Breast epithelium (tissue), 4 donors: ENCODE results near the gene KNOP1. TPM values are rescaled to one million over a fixed set of nuclear protein-coding genes. Genes with fewer than 3 reads are reported as not detected.

ENCODE experiments used
- DNase-seq, 2 donors: peaks; one replicate each; pipeline ENCODE4 v3.0.0-alpha.2; 2019; ENCODE audit warnings: low spot score in 2 of 2
- H3K27ac ChIP-seq, 2 donors: fragments of 200-600 bp; sonication (generic) in 1 of 2; one replicate each; pipeline ENCODE4 v1.5.1; 2016 to 2019; ENCODE audit warnings: mild to moderate bottlenecking in 1 of 2
- H3K27me3 ChIP-seq, 2 donors: fragments of 200-600 bp; sonication (generic) in 1 of 2; one replicate each; pipeline versions ENCODE4 v1.5.1 to v1.6.0; 2017 to 2019; ENCODE audit warnings: control low read depth in 1 of 2, mild to moderate bottlenecking in 1 of 2
- H3K36me3 ChIP-seq: fragments of 200-600 bp; one replicate; pipeline ENCODE4 v1.5.1; 2019
- H3K4me1 ChIP-seq, 2 donors: fragments of 200-600 bp; sonication (generic); one replicate each; pipeline ENCODE4 v1.5.1; 2016 to 2019; ENCODE audit warnings: control low read depth in 1 of 2
- H3K4me3 ChIP-seq, 3 donors: fragments of 200-600 bp; sonication (generic); 1 replicate in 2 of 3; 2 replicates in 1 of 3; pipeline ENCODE4 v1.5.1; 2016 to 2019; ENCODE audit warnings: mild to moderate bottlenecking in 3 of 3, moderate library complexity in 2 of 3
- H3K9me3 ChIP-seq, 2 donors: fragments of 200-600 bp; sonication (generic) in 1 of 2; one replicate each; pipeline ENCODE4 v1.5.1; 2016 to 2019; ENCODE audit warnings: control low read depth in 1 of 2
- POLR2A ChIP-seq: fragments of 450-650 bp; IDR thresholded peaks from one replicate; pipeline ENCODE4 v1.6.1; 2016; ENCODE audit warnings: antibody characterized with exemption, mild to moderate bottlenecking, moderate library complexity
- POLR2AphosphoS5 ChIP-seq, 3 donors: sonication (generic); formaldehyde crosslinking; IDR thresholded peaks; one replicate each; pipeline ENCODE4 v1.6.1; 2017; ENCODE audit warnings: antibody characterized with exemption in 3 of 3
- intact Hi-C: fragments of 100-400 bp; cut with DNase I; formaldehyde crosslinking; loops from one replicate; pipeline ENCODE4 v1.15.1; 2023; ENCODE audit warnings: low total_unique reads
- total RNA-seq, 3 donors: library from RNA; depleted of rRNA; stranded (reverse); fragments of >200 nt; gene quantifications; one replicate each; pipeline ENCODE4 v1.1.0, GENCODE V29; 2016
- TF ChIP-seq, protein P1 (sequence below), 3 donors: fragments of 450-650 bp; IDR thresholded peaks; one replicate each; pipeline ENCODE4 v1.5.1; 2016 to 2017; ENCODE audit warnings: antibody characterized with exemption in 3 of 3, mild to moderate bottlenecking in 3 of 3, moderate library complexity in 3 of 3

Gene KNOP1
- total RNA-seq, 3 donors from 2014 or later, result 12.3 to 15.4 (median 13.0) TPM

DNA sequence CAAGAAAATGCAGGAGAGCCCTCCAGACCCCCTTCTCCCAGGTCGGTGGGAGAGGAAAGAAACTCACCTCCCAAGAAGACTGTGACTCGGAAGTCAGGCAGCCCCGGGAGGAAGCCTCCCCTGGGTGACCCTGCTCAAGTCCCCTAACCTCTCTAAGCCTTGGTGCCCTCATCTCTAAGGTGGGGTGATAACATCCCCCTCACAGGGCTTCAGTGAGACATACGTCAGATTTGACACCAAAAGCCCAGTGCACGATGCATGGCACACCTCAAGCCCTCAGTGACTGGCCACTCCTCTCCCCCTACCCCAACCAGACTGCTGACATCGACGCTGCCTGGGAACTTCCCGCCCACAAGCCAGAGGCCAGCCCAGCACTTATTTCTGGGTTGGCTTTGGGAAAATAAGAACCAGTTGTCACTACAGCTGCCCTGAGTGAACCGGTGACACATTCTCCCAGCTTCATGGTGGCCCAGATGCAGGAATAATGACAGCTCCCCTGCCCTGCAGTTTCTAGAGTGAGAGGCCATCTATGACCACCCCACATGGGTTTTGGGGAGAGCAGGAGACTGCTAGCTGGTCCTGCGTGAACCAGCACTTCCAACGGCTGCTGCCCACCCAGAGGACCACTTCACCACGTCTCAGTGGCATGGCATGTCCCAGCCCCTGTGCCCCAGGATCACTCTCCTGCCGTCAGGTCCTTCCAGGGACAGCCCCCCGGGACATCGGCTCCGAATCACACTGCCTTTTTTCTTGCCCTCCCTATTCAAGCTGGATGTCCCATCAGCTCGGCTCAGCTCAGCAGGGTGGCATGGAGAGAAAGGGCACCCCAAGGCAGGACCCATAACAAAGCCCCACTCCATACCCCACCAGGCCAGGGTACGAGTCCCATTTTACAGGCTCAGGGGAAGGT, 9.5 kb downstream of the KNOP1 start:
- H3K36me3 ChIP-seq, result no peaks in the 10 kb centered on the region
- no peaks in the 10 kb centered on the region for H3K27me3 ChIP-seq
- no peak for TF ChIP-seq POLR2AphosphoS5 (IDR thresholded peaks at IDR 0.05)
- H3K27ac ChIP-seq, result peak overlapping the region in 1 of 2 donors; percentile 52
- H3K9me3 ChIP-seq, result no peaks in the 10 kb centered on the region
- no peak overlapping the region for H3K4me3 ChIP-seq
- intact Hi-C loops, result no loop called here
- H3K4me1 ChIP-seq, result no peaks in the 10 kb centered on the region
- DNase-seq, result no peak

DNA sequence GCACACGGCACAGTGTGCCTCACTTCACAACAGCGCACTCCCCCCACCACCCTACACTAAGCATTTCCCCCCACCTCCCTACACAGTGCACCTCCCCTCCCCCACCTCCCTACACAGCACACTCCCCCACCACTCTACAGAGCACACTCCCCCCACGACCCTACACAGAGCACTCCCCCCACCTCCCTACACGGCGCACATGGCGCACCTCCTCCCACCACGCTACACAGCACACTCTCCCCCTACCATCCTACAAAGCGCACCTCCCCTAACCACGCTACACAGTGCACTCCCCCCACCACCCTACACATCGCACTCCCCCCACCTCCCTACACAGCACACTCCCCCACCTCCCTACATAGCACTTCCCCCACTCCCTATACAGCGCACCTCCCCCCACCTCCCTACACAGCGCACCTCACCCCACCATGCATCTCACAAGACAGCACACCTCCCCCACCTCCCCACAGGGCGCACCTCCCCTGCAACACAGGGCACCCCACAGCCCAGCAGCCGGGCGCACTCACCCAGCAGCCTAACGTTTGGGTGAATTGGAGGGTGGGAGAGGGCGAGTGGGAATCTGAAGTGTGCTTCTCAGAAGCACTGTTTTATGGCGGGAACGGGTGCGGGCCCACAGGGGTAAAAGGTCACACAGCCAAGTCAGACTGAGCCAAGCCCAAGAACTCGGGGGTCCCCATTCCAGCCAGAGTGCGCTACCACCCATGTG, 10.3 kb downstream of the KNOP1 start:
- intact Hi-C loops, result no loop called here

DNA sequence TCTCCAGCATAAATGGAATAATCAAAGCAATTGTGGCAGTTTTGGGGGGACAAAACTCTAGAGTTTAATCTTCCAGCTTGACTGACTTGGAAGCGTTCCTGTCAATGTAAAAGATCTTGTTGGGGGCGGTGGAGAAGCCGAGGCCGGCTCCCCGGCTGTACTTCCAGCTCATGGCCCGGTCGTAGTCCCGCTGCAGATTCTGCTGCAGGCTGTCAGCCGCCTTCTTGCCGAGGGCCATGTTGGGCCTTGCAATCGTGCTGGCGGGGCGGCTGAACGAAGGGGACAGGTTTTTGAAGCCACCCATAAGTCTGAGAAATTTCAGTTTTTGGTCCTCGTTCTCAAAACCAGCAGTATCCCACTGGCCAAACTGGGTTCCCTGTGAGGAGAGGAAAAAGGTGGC, 11.2 kb downstream of the KNOP1 start:
- no peak overlapping the region for H3K4me3 ChIP-seq
- H3K4me1 ChIP-seq, result no peaks in the 10 kb centered on the region
- H3K36me3 ChIP-seq, result no peaks in the 10 kb centered on the region
- no peak overlapping the region for H3K27ac ChIP-seq
- no peak for TF ChIP-seq POLR2AphosphoS5 (IDR thresholded peaks at IDR 0.05)
- TF ChIP-seq, protein P1, sequence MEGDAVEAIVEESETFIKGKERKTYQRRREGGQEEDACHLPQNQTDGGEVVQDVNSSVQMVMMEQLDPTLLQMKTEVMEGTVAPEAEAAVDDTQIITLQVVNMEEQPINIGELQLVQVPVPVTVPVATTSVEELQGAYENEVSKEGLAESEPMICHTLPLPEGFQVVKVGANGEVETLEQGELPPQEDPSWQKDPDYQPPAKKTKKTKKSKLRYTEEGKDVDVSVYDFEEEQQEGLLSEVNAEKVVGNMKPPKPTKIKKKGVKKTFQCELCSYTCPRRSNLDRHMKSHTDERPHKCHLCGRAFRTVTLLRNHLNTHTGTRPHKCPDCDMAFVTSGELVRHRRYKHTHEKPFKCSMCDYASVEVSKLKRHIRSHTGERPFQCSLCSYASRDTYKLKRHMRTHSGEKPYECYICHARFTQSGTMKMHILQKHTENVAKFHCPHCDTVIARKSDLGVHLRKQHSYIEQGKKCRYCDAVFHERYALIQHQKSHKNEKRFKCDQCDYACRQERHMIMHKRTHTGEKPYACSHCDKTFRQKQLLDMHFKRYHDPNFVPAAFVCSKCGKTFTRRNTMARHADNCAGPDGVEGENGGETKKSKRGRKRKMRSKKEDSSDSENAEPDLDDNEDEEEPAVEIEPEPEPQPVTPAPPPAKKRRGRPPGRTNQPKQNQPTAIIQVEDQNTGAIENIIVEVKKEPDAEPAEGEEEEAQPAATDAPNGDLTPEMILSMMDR (IDR thresholded peaks at IDR 0.05), result no peak
- TF ChIP-seq POLR2A, result no peak
- intact Hi-C loops, result no loop called here
- no peaks in the 10 kb centered on the region for H3K27me3 ChIP-seq
- no peaks in the 10 kb centered on the region for H3K9me3 ChIP-seq
- no peak for DNase-seq

More for the DNA sequence above, 10.3 kb downstream of the KNOP1 start:
- Histone ChIP-seq H3K9me3 (no peaks in the 10 kb centered on the region), H3K27me3 (no peaks in the 10 kb centered on the region), H3K4me3 (no peak overlapping the region), H3K27ac (peak overlapping the region in 1 of 2 donors; percentile 52), H3K36me3 (no peaks in the 10 kb centered on the region), H3K4me1 (no peaks in the 10 kb centered on the region)
- no peak for DNase-seq
- TF ChIP-seq, protein P1 (IDR thresholded peaks at IDR 0.05), result no peak
- TF ChIP-seq POLR2A (no peak), POLR2AphosphoS5 (IDR thresholded peaks at IDR 0.05) (no peak)

DNA sequence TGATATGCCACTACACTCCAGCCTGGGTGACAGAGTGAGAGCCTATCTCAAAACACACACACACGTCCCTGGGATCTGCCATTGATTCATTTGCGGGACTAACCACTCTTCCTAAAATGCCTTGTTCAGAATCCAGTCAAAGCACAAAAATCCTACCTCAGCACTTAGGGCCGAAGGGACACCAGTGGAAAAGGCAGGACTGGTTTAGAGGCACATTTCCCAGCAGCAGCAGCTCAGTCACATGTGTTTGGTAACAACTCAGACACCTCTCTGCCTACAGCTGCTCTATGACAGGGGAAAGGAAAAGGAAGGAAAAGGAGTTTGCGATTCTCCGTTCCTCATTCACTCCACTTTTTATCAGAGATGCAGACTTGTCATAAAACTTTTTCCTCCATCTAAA, 12.2 kb downstream of the KNOP1 start:
- Histone ChIP-seq H3K9me3 (no peaks in the 10 kb centered on the region), H3K27ac (peak overlapping the region in 1 of 2 donors; percentile 84), H3K36me3 (no peaks in the 10 kb centered on the region), H3K4me1 (no peaks in the 10 kb centered on the region), H3K27me3 (no peaks in the 10 kb centered on the region), H3K4me3 (no peak overlapping the region)
- intact Hi-C loops, result no loop called here
- no peak for DNase-seq
- TF ChIP-seq, protein P1 (IDR thresholded peaks at IDR 0.05), result no peak
- TF ChIP-seq POLR2A (no peak), POLR2AphosphoS5 (IDR thresholded peaks at IDR 0.05) (no peak)

DNA sequence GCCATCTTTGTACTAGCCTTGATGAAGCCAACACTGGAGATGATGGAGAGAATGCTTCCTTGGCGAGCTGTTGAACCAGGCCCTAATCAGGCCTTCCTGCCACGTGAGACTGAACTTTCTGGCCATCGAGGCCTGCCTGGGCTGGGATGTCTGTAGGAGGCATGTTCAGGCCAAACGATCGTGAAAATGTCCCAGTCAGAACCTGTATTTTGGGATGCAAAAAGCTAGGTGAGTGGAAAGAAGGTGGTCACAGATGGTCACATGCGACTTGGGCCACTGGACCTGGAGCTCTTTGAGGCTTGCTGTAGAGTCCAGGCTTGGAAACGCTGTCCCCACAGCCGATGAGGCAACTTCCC, 12.9 kb downstream of the KNOP1 start:
- H3K27me3 ChIP-seq, result no peaks in the 10 kb centered on the region
- peak overlapping the region; percentile 21 to 84 for H3K27ac ChIP-seq
- TF ChIP-seq, protein P1 (IDR thresholded peaks at IDR 0.05), result no peak
- TF ChIP-seq POLR2A (no peak), POLR2AphosphoS5 (IDR thresholded peaks at IDR 0.05) (no peak)
- no peaks in the 10 kb centered on the region for H3K4me1 ChIP-seq
- intact Hi-C loops, result no loop called here
- no peaks in the 10 kb centered on the region for H3K9me3 ChIP-seq
- no peak overlapping the region for H3K4me3 ChIP-seq
- H3K36me3 ChIP-seq, result no peaks in the 10 kb centered on the region
- no peak for DNase-seq
